ENCODE data around the gene TMCO1.

The TMCO1 gene

GRCh38 chr1:165698761-165699052, 70.0 kb downstream of the TMCO1 start:
- Histone ChIP-seq H3K9me3 (ENCODE audit: control insufficient read depth, low read length) (no peaks in the 10 kb centered on the region), H2AFZ (ENCODE audit: low read depth, low read length) (peak overlapping the region; percentile 60), H2AK5ac (ENCODE audit: low read length, severe bottlenecking) (no peak overlapping the region), H3K27ac (ENCODE audit: low read length, poor library complexity, severe bottlenecking) (peak overlapping the region; percentile 60), H2BK15ac (ENCODE audit: low read depth, poor library complexity, severe bottlenecking) (no peak overlapping the region), H3K4me3 (ENCODE audit: insufficient read depth in 1 of 2, low read depth in 1 of 2, low read length in 2 of 2) (peak overlapping the region; percentile 42 to 99), H3K27me3 (ENCODE audit: control insufficient read depth in 1 of 2, insufficient read depth in 1 of 2, low read length in 2 of 2) (peaks cover 0 to 6% of the 10 kb centered on the region in 2 experiments), H3K23ac (ENCODE audit: low read length in 2 of 2) (no peak overlapping the region), H3K79me1 (replicated peaks; ENCODE audit: low read length, poor library complexity, severe bottlenecking) (peaks cover 2% of the 10 kb centered on the region), H3K4ac (ENCODE audit: low read depth in 1 of 2, low read length in 2 of 2) (no peak overlapping the region), H4K91ac (ENCODE audit: low read length) (no peak overlapping the region), H3K9ac (ENCODE audit: low read length) (peak overlapping the region; percentile 97), H3K4me1 (ENCODE audit: control insufficient read depth, insufficient read depth, low read depth, low read length) (peaks cover 1% of the 10 kb centered on the region), H3K36me3 (ENCODE audit: control insufficient read depth in 1 of 2, insufficient read depth in 2 of 2, low read depth in 1 of 2, low read length in 2 of 2) (peaks cover 0 to 3% of the 10 kb centered on the region in 2 experiments), H3K4me2 (ENCODE audit: low read length, poor library complexity, severe bottlenecking) (peak overlapping the region; percentile 51), H2BK5ac (ENCODE audit: low read depth, low read length, poor library complexity, severe bottlenecking) (no peak overlapping the region), H4K8ac (ENCODE audit: low read length) (no peak overlapping the region), H3K14ac (ENCODE audit: low read length in 2 of 2) (no peak overlapping the region), H3K18ac (ENCODE audit: low read depth in 1 of 2, low read length in 2 of 2) (peak overlapping the region in 1 of 2 experiments; percentile 11), H2BK12ac (ENCODE audit: low read length in 2 of 2) (no peak overlapping the region), H2BK120ac (ENCODE audit: low read depth, low read length) (no peak overlapping the region)
- WGBS, result 6% methylated on average over 6 of the region's 7 CpGs
- no peak for DNase-seq

- Histone ChIP-seq H3K18ac (ENCODE audit: low read depth in 1 of 2, low read length in 2 of 2) (peak within 1 kb of the TSS; percentile 97 to 99), H4K8ac (ENCODE audit: low read length) (peak within 1 kb of the TSS; percentile 91), H3K79me1 (replicated peaks; ENCODE audit: low read length, poor library complexity, severe bottlenecking) (peaks cover 2% of the 10 kb centered on the region), H3K14ac (ENCODE audit: low read length in 2 of 2) (peak within 1 kb of the TSS in 1 of 2 experiments; percentile 92), H3K27ac (ENCODE audit: low read length, poor library complexity, severe bottlenecking) (peak within 1 kb of the TSS; percentile 80), H3K9me3 (ENCODE audit: control insufficient read depth, low read length) (no peaks in the 10 kb centered on the region), H3K4ac (ENCODE audit: low read depth in 1 of 2, low read length in 2 of 2) (peak within 1 kb of the TSS; percentile 5 to 84), H2AK5ac (ENCODE audit: low read length, severe bottlenecking) (no peak within 1 kb of the TSS), H3K4me2 (ENCODE audit: low read length, poor library complexity, severe bottlenecking) (peak within 1 kb of the TSS; percentile 51), H3K36me3 (ENCODE audit: control insufficient read depth in 1 of 2, insufficient read depth in 2 of 2, low read depth in 1 of 2, low read length in 2 of 2) (peaks cover 0 to 3% of the 10 kb centered on the region in 2 experiments), H2BK15ac (ENCODE audit: low read depth, poor library complexity, severe bottlenecking) (peak within 1 kb of the TSS; percentile 95), H2BK5ac (ENCODE audit: low read depth, low read length, poor library complexity, severe bottlenecking) (peak within 1 kb of the TSS; percentile 59), H4K91ac (ENCODE audit: low read length) (peak within 1 kb of the TSS; percentile 94), H2AFZ (ENCODE audit: low read depth, low read length) (peak within 1 kb of the TSS; percentile 93), H3K9ac (ENCODE audit: low read length) (peak within 1 kb of the TSS; percentile 97), H3K4me1 (ENCODE audit: control insufficient read depth, insufficient read depth, low read depth, low read length) (peaks cover 1% of the 10 kb centered on the region), H3K23ac (ENCODE audit: low read length in 2 of 2) (peak within 1 kb of the TSS in 1 of 2 experiments; percentile 46), H3K27me3 (ENCODE audit: control insufficient read depth in 1 of 2, insufficient read depth in 1 of 2, low read length in 2 of 2) (peaks cover 0 to 6% of the 10 kb centered on the region in 2 experiments), H2BK12ac (ENCODE audit: low read length in 2 of 2) (peak within 1 kb of the TSS in 1 of 2 experiments; percentile 39), H3K4me3 (ENCODE audit: insufficient read depth in 1 of 2, low read depth in 1 of 2, low read length in 2 of 2) (peak within 1 kb of the TSS; percentile 66 to 99), H2BK120ac (ENCODE audit: low read depth, low read length) (peak within 1 kb of the TSS; percentile 82)
- WGBS, result under 1% methylated on average over 64 of the region's 65 CpGs
- peak; percentile 84 for DNase-seq
Measured at GRCh38 chr1:165697881-165698760, 70.5 kb downstream of the TMCO1 start, which contains the start of gene ALDH9A1. TSS of gene ALDH9A1 (minus strand) at chr1:165698562. CDS start at chr1:165698558, 4 bp downstream.

GRCh38 chr1:165697491-165697880, 71.2 kb downstream of the TMCO1 start:
- Histone ChIP-seq H3K4me2 (ENCODE audit: low read length, poor library complexity, severe bottlenecking) (peak overlapping the region; percentile 46), H3K4ac (ENCODE audit: low read depth in 1 of 2, low read length in 2 of 2) (no peak overlapping the region), H4K91ac (ENCODE audit: low read length) (no peak overlapping the region), H3K27me3 (ENCODE audit: control insufficient read depth in 1 of 2, insufficient read depth in 1 of 2, low read length in 2 of 2) (peaks cover 0 to 6% of the 10 kb centered on the region in 2 experiments), H3K27ac (ENCODE audit: low read length, poor library complexity, severe bottlenecking) (no peak overlapping the region), H3K4me3 (ENCODE audit: insufficient read depth in 1 of 2, low read depth in 1 of 2, low read length in 2 of 2) (peak overlapping the region; percentile 66 to 99), H2BK15ac (ENCODE audit: low read depth, poor library complexity, severe bottlenecking) (no peak overlapping the region), H2BK12ac (ENCODE audit: low read length in 2 of 2) (no peak overlapping the region), H3K23ac (ENCODE audit: low read length in 2 of 2) (no peak overlapping the region), H3K36me3 (ENCODE audit: control insufficient read depth in 1 of 2, insufficient read depth in 2 of 2, low read depth in 1 of 2, low read length in 2 of 2) (peaks cover 0 to 3% of the 10 kb centered on the region in 2 experiments), H3K9ac (ENCODE audit: low read length) (peak overlapping the region; percentile 97), H4K8ac (ENCODE audit: low read length) (no peak overlapping the region), H2AFZ (ENCODE audit: low read depth, low read length) (no peak overlapping the region), H3K9me3 (ENCODE audit: control insufficient read depth, low read length) (no peaks in the 10 kb centered on the region), H3K14ac (ENCODE audit: low read length in 2 of 2) (no peak overlapping the region), H2BK5ac (ENCODE audit: low read depth, low read length, poor library complexity, severe bottlenecking) (no peak overlapping the region), H3K79me1 (replicated peaks; ENCODE audit: low read length, poor library complexity, severe bottlenecking) (peaks cover 2% of the 10 kb centered on the region), H2BK120ac (ENCODE audit: low read depth, low read length) (no peak overlapping the region), H3K4me1 (ENCODE audit: control insufficient read depth, insufficient read depth, low read depth, low read length) (peaks cover 1% of the 10 kb centered on the region), H3K18ac (ENCODE audit: low read depth in 1 of 2, low read length in 2 of 2) (no peak overlapping the region), H2AK5ac (ENCODE audit: low read length, severe bottlenecking) (no peak overlapping the region)
- 62% methylated on average over 7 of the region's 8 CpGs for WGBS
- DNase-seq, result peak; percentile 40

- 27% methylated on average over 2 of the region's 2 CpGs for WGBS
- peaks cover 2% of the 10 kb centered on the region for H3K79me1 ChIP-seq (replicated peaks; ENCODE audit: low read length, poor library complexity, severe bottlenecking)
Measured at GRCh38 chr1:165696625-165697100, 72.0 kb downstream of the TMCO1 start.

More at GRCh38 chr1:165696625-165697100, 72.0 kb downstream of the TMCO1 start:
- no peak overlapping the region for H2AFZ ChIP-seq (ENCODE audit: low read depth, low read length)
- H3K23ac ChIP-seq (ENCODE audit: low read length in 2 of 2), result no peak overlapping the region
- H3K27me3 ChIP-seq (ENCODE audit: control insufficient read depth in 1 of 2, insufficient read depth in 1 of 2, low read length in 2 of 2), result peaks cover 0 to 6% of the 10 kb centered on the region in 2 experiments
- peak overlapping the region in 1 of 2 experiments; percentile 33 for H3K18ac ChIP-seq (ENCODE audit: low read depth in 1 of 2, low read length in 2 of 2)
- H3K14ac ChIP-seq (ENCODE audit: low read length in 2 of 2), result no peak overlapping the region
- H2BK120ac ChIP-seq (ENCODE audit: low read depth, low read length), result no peak overlapping the region
- no peak overlapping the region for H2BK5ac ChIP-seq (ENCODE audit: low read depth, low read length, poor library complexity, severe bottlenecking)
- peak overlapping the region; percentile 57 for H3K27ac ChIP-seq (ENCODE audit: low read length, poor library complexity, severe bottlenecking)
- peaks cover 0 to 3% of the 10 kb centered on the region in 2 experiments for H3K36me3 ChIP-seq (ENCODE audit: control insufficient read depth in 1 of 2, insufficient read depth in 2 of 2, low read depth in 1 of 2, low read length in 2 of 2)
- H3K9me3 ChIP-seq (ENCODE audit: control insufficient read depth, low read length), result no peaks in the 10 kb centered on the region
- peaks cover 1% of the 10 kb centered on the region for H3K4me1 ChIP-seq (ENCODE audit: control insufficient read depth, insufficient read depth, low read depth, low read length)
- peak; percentile 86 for DNase-seq
- H2AK5ac ChIP-seq (ENCODE audit: low read length, severe bottlenecking), result no peak overlapping the region
- H3K9ac ChIP-seq (ENCODE audit: low read length), result peak overlapping the region; percentile 97
- peak overlapping the region in 1 of 2 experiments; percentile 99 for H3K4me3 ChIP-seq (ENCODE audit: insufficient read depth in 1 of 2, low read depth in 1 of 2, low read length in 2 of 2)
- no peak overlapping the region for H4K8ac ChIP-seq (ENCODE audit: low read length)
- H2BK12ac ChIP-seq (ENCODE audit: low read length in 2 of 2), result no peak overlapping the region
- H2BK15ac ChIP-seq (ENCODE audit: low read depth, poor library complexity, severe bottlenecking), result no peak overlapping the region
- no peak overlapping the region for H4K91ac ChIP-seq (ENCODE audit: low read length)
- H3K4ac ChIP-seq (ENCODE audit: low read depth in 1 of 2, low read length in 2 of 2), result no peak overlapping the region
- H3K4me2 ChIP-seq (ENCODE audit: low read length, poor library complexity, severe bottlenecking), result peak overlapping the region; percentile 37

Data from mesenchymal stem cell (in vitro differentiated cells and primary cell).